ENCODE results near the gene CNTNAP2. TPM values are rescaled to one million over a fixed set of nuclear protein-coding genes. Genes with fewer than 3 reads are reported as not detected.

Gene CNTNAP2
- total and polyA plus RNA-seq, 2 of the 4 experiments (the other 2 are of a cell fraction), result not detected

DNA sequence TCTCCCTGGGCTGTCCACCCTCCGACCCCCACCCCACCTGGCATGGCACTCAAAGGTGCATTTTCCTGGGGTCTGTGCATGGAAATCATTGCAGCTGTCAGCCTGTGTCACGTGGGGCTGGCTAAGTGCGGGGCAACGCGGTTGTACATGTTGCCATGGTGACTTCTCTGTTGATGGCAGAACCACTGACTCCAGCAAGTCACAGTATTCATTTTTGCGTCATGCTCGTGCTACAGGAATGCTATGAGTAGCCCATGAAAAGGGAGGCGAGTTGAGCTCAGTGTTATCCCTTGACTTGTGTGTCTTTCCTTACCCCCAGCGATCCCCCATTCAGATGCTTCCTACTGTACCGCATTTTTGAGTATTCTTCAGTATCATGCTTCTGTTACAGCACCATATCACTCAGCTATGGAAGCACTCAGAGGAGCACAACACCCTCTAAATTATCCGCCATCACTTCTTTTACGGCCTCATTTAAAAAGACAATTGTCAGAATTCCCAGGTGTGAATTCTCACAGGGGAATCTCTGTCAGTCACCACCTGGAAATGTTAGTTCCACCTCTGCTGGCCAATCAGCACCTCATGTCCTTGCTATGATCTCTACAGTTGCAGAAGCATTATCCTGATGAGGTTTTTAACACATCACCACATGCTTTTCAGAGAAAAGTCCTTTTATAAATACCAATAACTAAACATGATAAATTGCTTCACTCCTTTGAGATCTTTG is 2279.6 kb downstream of the CNTNAP2 start:
- Histone ChIP-seq H2BK15ac (ENCODE audit: low read depth, low read length) (no peak overlapping the region), H3K27me3 (ENCODE audit: control insufficient read depth, insufficient read depth, low read length) (no peaks in the 10 kb centered on the region), H3K27ac (ENCODE audit: insufficient read depth, low read length) (no peak overlapping the region), H3K4me1 (ENCODE audit: control insufficient read depth, insufficient read depth, low read length) (no peaks in the 10 kb centered on the region), H3K9me1 (ENCODE audit: insufficient read depth, low read length) (no peaks in the 10 kb centered on the region), H2AFZ (replicated peaks; ENCODE audit: low read length, poor library complexity) (no peak overlapping the region), H3K36me3 (ENCODE audit: control insufficient read depth, insufficient read depth, low read length) (no peaks in the 10 kb centered on the region), H3K23ac (ENCODE audit: low read depth, low read length) (no peak overlapping the region), H2AK9ac (replicated peaks; ENCODE audit: low read depth, low read length, poor library complexity) (no peak overlapping the region), H2BK5ac (ENCODE audit: low read depth, low read length, poor library complexity, severe bottlenecking) (no peak overlapping the region), H3K56ac (ENCODE audit: extremely low read depth, insufficient read depth, low read length) (no peak overlapping the region), H4K20me1 (ENCODE audit: insufficient read depth, low read length) (no peaks in the 10 kb centered on the region), H4K8ac (ENCODE audit: low read depth in 2 of 2, low read length in 2 of 2) (no peak overlapping the region), H2BK20ac (ENCODE audit: low read depth, low read length) (no peak overlapping the region), H3K79me1 (ENCODE audit: low read depth in 1 of 2, low read length in 2 of 2) (no peaks in the 10 kb centered on the region), H3K9ac (ENCODE audit: low read depth, low read length) (no peak overlapping the region), H2AK5ac (ENCODE audit: low read depth, low read length) (no peak overlapping the region), H4K91ac (ENCODE audit: insufficient read depth, low read depth, low read length) (no peak overlapping the region), H3K4me3 (ENCODE audit: insufficient read depth, low read depth, low read length) (no peak overlapping the region), H2BK120ac (ENCODE audit: low read depth, low read length) (no peak overlapping the region), H4K5ac (ENCODE audit: low read depth, low read length) (no peak overlapping the region), H3K4me2 (ENCODE audit: low read depth, low read length) (no peak overlapping the region), H3K18ac (ENCODE audit: low read depth, low read length) (no peak overlapping the region), H3K4ac (ENCODE audit: low read depth, low read length) (no peak overlapping the region), H3K14ac (replicated peaks; ENCODE audit: low read depth, low read length) (no peak overlapping the region), H3K9me3 (ENCODE audit: control insufficient read depth, insufficient read depth, low read length) (peaks cover 17% of the 10 kb centered on the region)
- no TSS peak for BruUV-seq (replicated peaks)
- intact Hi-C loops (cut with micrococcal nuclease), result no loop called here
- ATAC-seq (ENCODE audit: low read depth) (no peak), DNase-seq (no peak)
- CTCF ChIA-PET, result no interaction called here
- TF ChIP-seq RAD21 (IDR thresholded peaks at IDR 0.05; ENCODE audit: low read length) (no peak), CHD1 (IDR thresholded peaks at IDR 0.05; ENCODE audit: low read depth, low read length) (no peak), RFX5 (IDR thresholded peaks at IDR 0.05; ENCODE audit: low read depth, low read length) (no peak), CEBPB (IDR thresholded peaks at IDR 0.05; ENCODE audit: low read depth, low read length) (no peak), RCOR1 (IDR thresholded peaks at IDR 0.05; ENCODE audit: insufficient replicate concordance, low read length) (no peak), NFE2L2 (IDR thresholded peaks at IDR 0.05; ENCODE audit: low read depth, low read length) (no peak), MXI1 (IDR thresholded peaks at IDR 0.05; ENCODE audit: borderline replicate concordance, low read depth, low read length) (no peak), POLR2A (IDR thresholded peaks at IDR 0.05; ENCODE audit: low read depth, low read length) (no peak), BHLHE40 (IDR thresholded peaks at IDR 0.05; ENCODE audit: low read depth, low read length) (no peak)
- TF ChIP-seq, protein P1, sequence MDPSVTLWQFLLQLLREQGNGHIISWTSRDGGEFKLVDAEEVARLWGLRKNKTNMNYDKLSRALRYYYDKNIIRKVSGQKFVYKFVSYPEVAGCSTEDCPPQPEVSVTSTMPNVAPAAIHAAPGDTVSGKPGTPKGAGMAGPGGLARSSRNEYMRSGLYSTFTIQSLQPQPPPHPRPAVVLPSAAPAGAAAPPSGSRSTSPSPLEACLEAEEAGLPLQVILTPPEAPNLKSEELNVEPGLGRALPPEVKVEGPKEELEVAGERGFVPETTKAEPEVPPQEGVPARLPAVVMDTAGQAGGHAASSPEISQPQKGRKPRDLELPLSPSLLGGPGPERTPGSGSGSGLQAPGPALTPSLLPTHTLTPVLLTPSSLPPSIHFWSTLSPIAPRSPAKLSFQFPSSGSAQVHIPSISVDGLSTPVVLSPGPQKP (IDR thresholded peaks at IDR 0.05; ENCODE audit: borderline replicate concordance, low read depth, low read length), result no peak
- TF ChIP-seq, protein P2, sequence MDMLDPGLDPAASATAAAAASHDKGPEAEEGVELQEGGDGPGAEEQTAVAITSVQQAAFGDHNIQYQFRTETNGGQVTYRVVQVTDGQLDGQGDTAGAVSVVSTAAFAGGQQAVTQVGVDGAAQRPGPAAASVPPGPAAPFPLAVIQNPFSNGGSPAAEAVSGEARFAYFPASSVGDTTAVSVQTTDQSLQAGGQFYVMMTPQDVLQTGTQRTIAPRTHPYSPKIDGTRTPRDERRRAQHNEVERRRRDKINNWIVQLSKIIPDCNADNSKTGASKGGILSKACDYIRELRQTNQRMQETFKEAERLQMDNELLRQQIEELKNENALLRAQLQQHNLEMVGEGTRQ (IDR thresholded peaks at IDR 0.05; ENCODE audit: low read depth, low read length), result no peak
- in situ Hi-C loops (cut with MboI; ENCODE audit: low sequenced_read_pairs), result no loop called here
- dilution Hi-C loops (cut with HindIII; ENCODE audit: low sequenced_read_pairs, unreplicated experiment), result no loop called here
- POLR2A ChIA-PET (ENCODE audit: unreplicated experiment), result no interaction called here
- WGBS, 2 experiments (ENCODE audit: extremely low coverage in 2 of 2, insufficient read length in 1 of 2), result 13% methylated on average over 3 of the region's 12 CpGs; no CpG with 5 or more reads in 1 of the 2 experiments
